ENCODE results near the gene CRYBG1.

CRYBG1 gene

DNA sequence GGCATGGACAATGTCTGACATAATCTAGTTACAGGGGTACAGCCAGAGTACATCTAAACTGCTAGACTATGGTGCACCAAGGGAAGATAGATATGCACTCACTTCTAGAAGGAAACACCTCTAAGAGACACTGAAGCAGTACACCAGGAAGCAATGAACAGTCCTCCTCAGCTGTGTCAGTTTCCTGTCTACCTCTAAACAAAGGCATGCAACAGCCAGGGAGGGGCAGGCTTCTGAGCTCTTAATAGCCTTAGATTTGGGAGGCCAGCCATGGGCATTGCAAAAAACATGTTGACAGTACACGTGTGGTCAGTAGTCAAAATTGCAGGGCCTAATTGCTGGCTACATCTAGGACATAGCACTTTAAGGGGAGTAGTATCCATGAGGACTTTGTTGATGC, 21.4 kb downstream of the CRYBG1 start:
- no peak overlapping the region for H3K4me3 ChIP-seq (ENCODE audit: control insufficient read depth, low read depth, low read length)
- no peak for TF ChIP-seq CTCF (conservative IDR thresholded peaks at IDR 0.05; ENCODE audit: control insufficient read depth, insufficient read depth, low read depth, low read length)
- no peak for DNase-seq (ENCODE audit: low read depth)

DNA sequence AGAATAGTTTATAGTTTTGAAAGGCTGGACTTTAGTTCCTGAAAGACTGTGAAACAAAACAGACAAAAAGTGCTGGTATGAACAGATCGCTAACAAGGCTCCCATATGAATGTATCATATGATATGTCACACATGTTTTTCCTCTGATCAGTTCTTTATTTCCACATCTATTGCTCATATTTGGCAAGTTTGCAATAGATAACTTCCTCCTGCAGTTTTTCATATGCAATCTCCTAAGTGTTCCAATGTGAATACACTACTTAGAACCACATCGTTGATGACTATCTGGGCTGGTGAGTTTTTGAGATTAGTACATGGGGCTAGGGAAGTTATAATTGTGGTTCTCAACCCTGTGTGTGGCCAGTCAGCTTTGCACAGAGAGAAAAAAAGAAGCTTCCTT, 23.1 kb downstream of the CRYBG1 start:
- DNase-seq (ENCODE audit: low read depth) = peak; percentile 45
- no peak for TF ChIP-seq CTCF (conservative IDR thresholded peaks at IDR 0.05; ENCODE audit: control insufficient read depth, insufficient read depth, low read depth, low read length)
- no peak overlapping the region for H3K4me3 ChIP-seq (ENCODE audit: control insufficient read depth, low read depth, low read length)

DNA sequence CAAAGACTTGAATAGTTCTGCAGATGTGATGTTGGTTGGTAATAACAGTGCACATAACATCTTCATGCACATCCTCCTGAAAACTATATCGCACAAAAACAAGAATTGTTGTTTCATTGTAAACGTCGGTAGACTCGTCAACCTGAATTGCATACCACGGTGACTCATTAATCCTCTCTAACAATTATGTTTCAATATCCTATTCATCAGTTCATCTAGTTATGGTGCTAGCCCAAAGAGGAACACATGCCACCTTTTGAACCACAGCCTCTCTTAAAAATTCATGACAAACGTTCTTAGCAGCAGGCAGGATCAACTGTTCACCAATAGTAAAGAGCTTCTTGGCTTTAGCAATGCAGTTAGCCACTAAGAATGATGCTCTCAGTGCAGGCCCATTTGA, 25.0 kb downstream of the CRYBG1 start:
- DNase-seq (ENCODE audit: low read depth) = no peak
- TF ChIP-seq CTCF (conservative IDR thresholded peaks at IDR 0.05; ENCODE audit: control insufficient read depth, insufficient read depth, low read depth, low read length) = no peak
- no peak overlapping the region for H3K4me3 ChIP-seq (ENCODE audit: control insufficient read depth, low read depth, low read length)

DNA sequence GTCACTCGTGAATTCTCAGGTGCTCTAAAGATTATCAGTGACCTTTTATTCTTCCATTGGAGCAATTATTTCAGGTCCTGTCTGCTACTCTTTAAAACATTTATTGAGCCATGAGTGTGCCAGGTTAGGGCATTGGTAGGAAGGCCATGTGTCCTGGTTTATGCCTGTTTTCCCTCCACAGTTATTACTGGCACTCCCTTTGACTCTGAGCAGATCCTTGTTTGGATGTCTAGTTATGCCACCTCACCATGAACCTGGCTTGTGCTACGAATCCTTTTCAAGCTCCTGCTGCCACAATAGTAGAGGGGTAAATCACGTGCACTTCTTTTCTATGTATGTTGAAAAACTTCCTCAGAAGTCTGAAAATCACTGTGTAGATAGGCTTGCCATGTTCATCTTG, 27.4 kb downstream of the CRYBG1 start:
- no peak for TF ChIP-seq CTCF (conservative IDR thresholded peaks at IDR 0.05; ENCODE audit: control insufficient read depth, insufficient read depth, low read depth, low read length)
- no peak overlapping the region for H3K4me3 ChIP-seq (ENCODE audit: control insufficient read depth, low read depth, low read length)
- no peak for DNase-seq (ENCODE audit: low read depth)

- TF ChIP-seq CTCF (conservative IDR thresholded peaks at IDR 0.05; ENCODE audit: control insufficient read depth, insufficient read depth, low read depth, low read length) = no peak
- H3K4me3 ChIP-seq (ENCODE audit: control insufficient read depth, low read depth, low read length) = no peak overlapping the region
- DNase-seq (ENCODE audit: low read depth) = no peak
Measured at GRCh38 chr6:106390088-106390487, 29.6 kb downstream of the CRYBG1 start.

GRCh38 chr6:106396426-106397220, 36.1 kb downstream of the CRYBG1 start:
- no peak overlapping the region for H3K4me3 ChIP-seq (ENCODE audit: control insufficient read depth, low read depth, low read length)
- no peak for TF ChIP-seq CTCF (conservative IDR thresholded peaks at IDR 0.05; ENCODE audit: control insufficient read depth, insufficient read depth, low read depth, low read length)
- DNase-seq (ENCODE audit: low read depth) = no peak

Data from fibroblast of mammary gland (primary cell).